ENCODE results near the gene CNTN5. TPM values are rescaled to one million over a fixed set of nuclear protein-coding genes. Genes with fewer than 3 reads are reported as not detected.

Gene CNTN5
- total RNA-seq, 4 donors from 2014 or later = not detected

DNA sequence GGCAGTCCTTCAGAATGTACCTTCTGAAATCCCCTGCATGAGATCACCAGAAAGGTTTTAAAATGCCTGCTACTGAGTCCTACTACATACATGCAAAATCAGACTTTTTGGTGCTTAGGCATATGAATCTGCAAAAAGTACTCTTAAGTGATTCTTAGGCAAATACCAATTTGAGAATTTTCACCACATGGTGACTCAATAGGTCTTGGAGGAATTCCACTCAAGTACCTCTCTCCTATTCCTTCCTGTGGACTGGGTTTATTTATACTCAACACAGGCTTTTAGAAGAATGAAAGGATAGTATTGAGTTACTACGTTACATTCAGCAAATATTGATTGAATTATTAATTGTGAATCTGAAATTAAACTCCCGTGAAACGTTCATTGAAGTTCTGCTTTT lies 223.9 kb downstream of the CNTN5 start:
- intact Hi-C loops (cut with DNase I; ENCODE audit: low total_unique reads) = no loop called here
- 85 to 89% methylated on average over 3 of the region's 3 CpGs for WGBS, 2 donors
- no peak for DNase-seq (ENCODE audit: low spot score in 2 of 2)
- no peak overlapping the region for H3K4me3 ChIP-seq (ENCODE audit: low read depth, poor library complexity, severe bottlenecking)
- no peak for TF ChIP-seq POLR2A (IDR thresholded peaks at IDR 0.05)
- TF ChIP-seq, protein P1, sequence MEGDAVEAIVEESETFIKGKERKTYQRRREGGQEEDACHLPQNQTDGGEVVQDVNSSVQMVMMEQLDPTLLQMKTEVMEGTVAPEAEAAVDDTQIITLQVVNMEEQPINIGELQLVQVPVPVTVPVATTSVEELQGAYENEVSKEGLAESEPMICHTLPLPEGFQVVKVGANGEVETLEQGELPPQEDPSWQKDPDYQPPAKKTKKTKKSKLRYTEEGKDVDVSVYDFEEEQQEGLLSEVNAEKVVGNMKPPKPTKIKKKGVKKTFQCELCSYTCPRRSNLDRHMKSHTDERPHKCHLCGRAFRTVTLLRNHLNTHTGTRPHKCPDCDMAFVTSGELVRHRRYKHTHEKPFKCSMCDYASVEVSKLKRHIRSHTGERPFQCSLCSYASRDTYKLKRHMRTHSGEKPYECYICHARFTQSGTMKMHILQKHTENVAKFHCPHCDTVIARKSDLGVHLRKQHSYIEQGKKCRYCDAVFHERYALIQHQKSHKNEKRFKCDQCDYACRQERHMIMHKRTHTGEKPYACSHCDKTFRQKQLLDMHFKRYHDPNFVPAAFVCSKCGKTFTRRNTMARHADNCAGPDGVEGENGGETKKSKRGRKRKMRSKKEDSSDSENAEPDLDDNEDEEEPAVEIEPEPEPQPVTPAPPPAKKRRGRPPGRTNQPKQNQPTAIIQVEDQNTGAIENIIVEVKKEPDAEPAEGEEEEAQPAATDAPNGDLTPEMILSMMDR (IDR thresholded peaks at IDR 0.05) = no peak

DNA sequence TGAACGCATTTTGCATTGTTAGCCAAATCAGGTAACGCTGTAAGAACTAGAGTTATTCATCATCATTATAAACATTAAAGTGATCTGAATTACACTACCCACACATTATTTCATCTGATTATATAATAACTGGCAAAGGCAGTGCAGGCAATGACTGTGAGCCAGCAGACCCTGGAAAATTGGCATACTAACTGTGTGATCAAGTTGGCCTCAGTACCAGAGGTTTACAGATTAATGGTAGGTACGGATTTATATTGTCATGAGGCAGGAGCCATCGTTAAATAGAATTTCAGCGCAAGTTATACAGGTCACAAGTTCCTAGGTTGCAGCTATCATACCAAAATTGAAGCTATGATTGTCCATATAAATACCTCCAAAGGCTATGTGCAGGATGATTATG lies 225.4 kb downstream of the CNTN5 start:
- WGBS, 2 donors = 70 to 75% methylated on average over 5 of the region's 5 CpGs
- intact Hi-C loops (cut with DNase I; ENCODE audit: low total_unique reads) = no loop called here
- TF ChIP-seq, protein P1 (IDR thresholded peaks at IDR 0.05) = no peak
- no peak for TF ChIP-seq POLR2A (IDR thresholded peaks at IDR 0.05)
- no peak overlapping the region for H3K4me3 ChIP-seq (ENCODE audit: low read depth, poor library complexity, severe bottlenecking)
- DNase-seq (ENCODE audit: low spot score in 2 of 2) = no peak

DNA sequence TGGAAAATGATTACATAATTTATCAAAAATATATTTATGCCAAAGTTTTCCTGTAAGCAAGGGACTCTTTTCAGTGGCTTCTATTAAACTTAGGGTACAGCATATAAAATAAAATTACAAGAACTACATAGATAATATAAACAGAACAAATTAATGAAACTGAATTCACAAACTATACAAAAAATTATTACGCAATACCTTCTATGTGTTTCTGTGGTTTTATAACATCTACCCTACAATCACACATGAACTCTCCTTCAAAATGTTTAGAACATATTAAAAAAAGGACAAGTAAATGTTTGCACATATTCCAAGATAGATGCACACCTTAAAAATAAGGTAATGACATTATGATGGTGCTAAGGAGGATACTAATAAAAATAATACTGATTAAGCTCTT lies 235.9 kb downstream of the CNTN5 start:
- DNase-seq (ENCODE audit: low spot score in 2 of 2) = no peak
- no peak for TF ChIP-seq POLR2A (IDR thresholded peaks at IDR 0.05)
- TF ChIP-seq, protein P1 (IDR thresholded peaks at IDR 0.05) = no peak
- intact Hi-C loops (cut with DNase I; ENCODE audit: low total_unique reads) = no loop called here
- WGBS, 2 donors = 92 to 97% methylated on average over 1 of the region's 1 CpG
- no peak overlapping the region for H3K4me3 ChIP-seq (ENCODE audit: low read depth, poor library complexity, severe bottlenecking)

DNA sequence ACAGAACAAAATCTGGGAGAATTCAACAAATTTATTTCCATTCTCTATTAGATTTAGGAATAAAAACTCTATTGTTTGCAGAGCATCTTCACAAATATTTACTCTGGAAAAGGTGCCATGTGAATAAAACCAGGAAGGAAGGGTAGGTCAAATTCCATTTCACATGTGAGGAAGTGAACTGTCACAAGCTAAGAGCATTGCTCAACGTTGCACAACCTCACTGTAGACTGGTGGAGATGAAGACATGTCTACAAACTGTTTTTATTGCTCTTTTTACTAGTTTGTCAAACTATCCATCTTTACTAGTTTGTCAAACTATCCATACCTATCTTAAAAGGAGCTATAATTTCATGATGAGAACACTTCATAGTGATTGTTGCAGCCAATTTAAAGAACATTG lies 236.4 kb downstream of the CNTN5 start:
- intact Hi-C loops (cut with DNase I; ENCODE audit: low total_unique reads) = no loop called here
- no peak for DNase-seq (ENCODE audit: low spot score in 2 of 2)
- no peak overlapping the region for H3K4me3 ChIP-seq (ENCODE audit: low read depth, poor library complexity, severe bottlenecking)
- 24 to 50% methylated on average over 1 of the region's 1 CpG for WGBS, 2 donors
- TF ChIP-seq, protein P1 (IDR thresholded peaks at IDR 0.05) = no peak
- TF ChIP-seq POLR2A (IDR thresholded peaks at IDR 0.05) = no peak

DNA sequence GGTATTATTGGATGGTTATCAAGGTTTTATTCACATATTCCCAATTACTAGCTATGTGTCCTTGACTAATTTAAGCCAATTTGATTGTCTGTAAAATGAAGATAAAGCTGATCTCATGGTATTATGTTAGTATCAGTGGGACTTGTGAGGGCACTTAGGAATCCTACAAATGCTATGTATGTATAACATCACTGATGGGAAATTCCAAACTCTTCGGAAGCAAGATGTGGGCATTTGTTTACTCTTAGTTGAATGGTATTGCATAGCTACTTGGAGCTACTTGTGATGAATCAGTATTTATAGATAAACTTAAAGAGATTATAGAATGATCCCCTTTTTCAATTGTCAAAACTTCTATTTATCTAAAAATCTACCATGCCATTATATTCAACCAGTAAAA lies 239.9 kb downstream of the CNTN5 start:
- 70 to 87% methylated on average over 1 of the region's 1 CpG for WGBS, 2 donors
- TF ChIP-seq POLR2A (IDR thresholded peaks at IDR 0.05) = no peak
- TF ChIP-seq, protein P1 (IDR thresholded peaks at IDR 0.05) = no peak
- DNase-seq (ENCODE audit: low spot score in 2 of 2) = no peak
- no peak overlapping the region for H3K4me3 ChIP-seq (ENCODE audit: low read depth, poor library complexity, severe bottlenecking)
- intact Hi-C loops (cut with DNase I; ENCODE audit: low total_unique reads) = no loop called here

DNA sequence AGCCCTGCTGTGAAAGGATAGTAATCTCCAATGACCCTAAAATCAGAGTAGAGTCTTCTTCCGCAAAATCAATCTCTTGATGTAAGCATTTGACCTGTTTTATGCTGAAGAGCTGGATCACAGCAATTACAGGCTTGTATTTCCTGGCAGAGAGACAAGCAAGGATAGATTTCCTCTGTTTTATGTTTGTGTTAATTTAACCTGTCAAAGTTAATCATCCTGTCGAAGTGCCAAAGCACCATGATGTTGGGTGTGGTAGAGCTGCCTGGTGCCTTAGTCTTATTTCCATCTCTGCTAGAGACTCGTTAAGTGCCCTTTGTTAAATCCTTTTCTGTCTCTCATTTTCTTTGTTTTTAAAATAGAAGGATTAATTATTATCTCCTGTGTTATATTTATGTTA lies 248.1 kb downstream of the CNTN5 start:
- 27 to 34% methylated on average over 3 of the region's 3 CpGs for WGBS, 2 donors
- intact Hi-C loops (cut with DNase I; ENCODE audit: low total_unique reads) = no loop called here
- TF ChIP-seq, protein P1 (IDR thresholded peaks at IDR 0.05) = no peak
- no peak for TF ChIP-seq POLR2A (IDR thresholded peaks at IDR 0.05)
- no peak overlapping the region for H3K4me3 ChIP-seq (ENCODE audit: low read depth, poor library complexity, severe bottlenecking)
- DNase-seq (ENCODE audit: low spot score in 2 of 2) = no peak

Data from lower leg skin (tissue), 4 donors.